ENCODE measurements around the gene AP4S1.

The AP4S1 gene

GRCh38 chr14:31006703-31007102 lies 18.7 kb upstream of the AP4S1 start:
- no peak for DNase-seq (ENCODE audit: low read depth)

- no peak for DNase-seq (ENCODE audit: low read depth)
Observed at GRCh38 chr14:31009836-31010574, 15.4 kb upstream of the AP4S1 start.

GRCh38 chr14:31010935-31011334 lies 14.5 kb upstream of the AP4S1 start:
- no peak for DNase-seq (ENCODE audit: low read depth)

- no peak for DNase-seq (ENCODE audit: low read depth)
Observed at GRCh38 chr14:31013841-31014240, 11.6 kb upstream of the AP4S1 start.

GRCh38 chr14:31018057-31018645 lies 7.3 kb upstream of the AP4S1 start:
- no peak for DNase-seq (ENCODE audit: low read depth)

GRCh38 chr14:31020834-31021575 lies 4.4 kb upstream of the AP4S1 start:
- no peak for DNase-seq (ENCODE audit: low read depth)

- DNase-seq (ENCODE audit: low read depth) = no peak
Observed at GRCh38 chr14:31021576-31021949, 3.9 kb upstream of the AP4S1 start.

GRCh38 chr14:31022386-31022785 lies 3.1 kb upstream of the AP4S1 start:
- no peak for DNase-seq (ENCODE audit: low read depth)

- DNase-seq (ENCODE audit: low read depth) = no peak
Observed at GRCh38 chr14:31024010-31024480, 1.4 kb upstream of the AP4S1 start.

GRCh38 chr14:31024577-31025366 lies 677 bp upstream of the AP4S1 start:
- no peak for DNase-seq (ENCODE audit: low read depth)

GRCh38 chr14:31026077-31026449 lies 614 bp downstream of the AP4S1 start, which contains the start of gene STRN3:
Gene STRN3, minus strand, starts transcription at chr14:31026379. Its CDS starts 194 bp downstream, at chr14:31026185.
- DNase-seq (ENCODE audit: low read depth) = no peak

GRCh38 chr14:31026450-31027235 lies 1.2 kb downstream of the AP4S1 start:
- DNase-seq (ENCODE audit: low read depth) = peak; percentile 94

GRCh38 chr14:31027847-31028246 lies 2.4 kb downstream of the AP4S1 start:
- no peak for DNase-seq (ENCODE audit: low read depth)

- no peak for DNase-seq (ENCODE audit: low read depth)
Observed at GRCh38 chr14:31029016-31029970, 3.8 kb downstream of the AP4S1 start.

- no peak for DNase-seq (ENCODE audit: low read depth)
Observed at GRCh38 chr14:31030469-31030868, 5.0 kb downstream of the AP4S1 start.

GRCh38 chr14:31036552-31036951 lies 11.1 kb downstream of the AP4S1 start:
- no peak for DNase-seq (ENCODE audit: low read depth)

- DNase-seq (ENCODE audit: low read depth) = no peak
Observed at GRCh38 chr14:31037709-31038221, 12.3 kb downstream of the AP4S1 start.

- DNase-seq (ENCODE audit: low read depth) = no peak
Observed at GRCh38 chr14:31038521-31039166, 13.2 kb downstream of the AP4S1 start.

GRCh38 chr14:31042300-31042699 lies 16.9 kb downstream of the AP4S1 start:
- DNase-seq (ENCODE audit: low read depth) = no peak
